ENCODE data around the gene DGKB. TPM values are rescaled to one million over a fixed set of nuclear protein-coding genes. Genes with fewer than 3 reads are reported as not detected.

DGKB gene
- total RNA-seq, 1 experiment from 2014 or later, result 1.9 TPM

DNA sequence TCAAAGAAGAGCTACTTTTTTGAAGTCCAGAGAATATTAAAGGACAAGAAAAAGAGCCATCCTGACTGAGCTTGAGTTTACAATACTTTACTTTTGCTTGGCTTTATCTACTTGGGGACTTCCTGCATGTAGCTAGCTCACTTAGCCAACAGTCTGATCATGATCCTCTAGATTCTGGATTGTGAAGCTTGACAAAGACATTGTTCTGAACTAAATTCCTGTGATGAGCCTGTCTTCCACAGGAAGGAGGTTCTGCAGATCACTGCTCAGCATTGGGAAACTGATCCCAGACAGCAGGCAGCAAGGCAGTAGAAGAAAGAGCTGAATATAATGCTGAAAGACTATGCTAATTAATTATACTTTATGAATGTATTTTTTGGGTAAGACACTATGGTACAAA is 296.4 kb downstream of the DGKB start (continued):
- TF ChIP-seq, protein P1, sequence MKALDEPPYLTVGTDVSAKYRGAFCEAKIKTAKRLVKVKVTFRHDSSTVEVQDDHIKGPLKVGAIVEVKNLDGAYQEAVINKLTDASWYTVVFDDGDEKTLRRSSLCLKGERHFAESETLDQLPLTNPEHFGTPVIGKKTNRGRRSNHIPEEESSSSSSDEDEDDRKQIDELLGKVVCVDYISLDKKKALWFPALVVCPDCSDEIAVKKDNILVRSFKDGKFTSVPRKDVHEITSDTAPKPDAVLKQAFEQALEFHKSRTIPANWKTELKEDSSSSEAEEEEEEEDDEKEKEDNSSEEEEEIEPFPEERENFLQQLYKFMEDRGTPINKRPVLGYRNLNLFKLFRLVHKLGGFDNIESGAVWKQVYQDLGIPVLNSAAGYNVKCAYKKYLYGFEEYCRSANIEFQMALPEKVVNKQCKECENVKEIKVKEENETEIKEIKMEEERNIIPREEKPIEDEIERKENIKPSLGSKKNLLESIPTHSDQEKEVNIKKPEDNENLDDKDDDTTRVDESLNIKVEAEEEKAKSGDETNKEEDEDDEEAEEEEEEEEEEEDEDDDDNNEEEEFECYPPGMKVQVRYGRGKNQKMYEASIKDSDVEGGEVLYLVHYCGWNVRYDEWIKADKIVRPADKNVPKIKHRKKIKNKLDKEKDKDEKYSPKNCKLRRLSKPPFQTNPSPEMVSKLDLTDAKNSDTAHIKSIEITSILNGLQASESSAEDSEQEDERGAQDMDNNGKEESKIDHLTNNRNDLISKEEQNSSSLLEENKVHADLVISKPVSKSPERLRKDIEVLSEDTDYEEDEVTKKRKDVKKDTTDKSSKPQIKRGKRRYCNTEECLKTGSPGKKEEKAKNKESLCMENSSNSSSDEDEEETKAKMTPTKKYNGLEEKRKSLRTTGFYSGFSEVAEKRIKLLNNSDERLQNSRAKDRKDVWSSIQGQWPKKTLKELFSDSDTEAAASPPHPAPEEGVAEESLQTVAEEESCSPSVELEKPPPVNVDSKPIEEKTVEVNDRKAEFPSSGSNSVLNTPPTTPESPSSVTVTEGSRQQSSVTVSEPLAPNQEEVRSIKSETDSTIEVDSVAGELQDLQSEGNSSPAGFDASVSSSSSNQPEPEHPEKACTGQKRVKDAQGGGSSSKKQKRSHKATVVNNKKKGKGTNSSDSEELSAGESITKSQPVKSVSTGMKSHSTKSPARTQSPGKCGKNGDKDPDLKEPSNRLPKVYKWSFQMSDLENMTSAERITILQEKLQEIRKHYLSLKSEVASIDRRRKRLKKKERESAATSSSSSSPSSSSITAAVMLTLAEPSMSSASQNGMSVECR (CRISPR knock-in tag; IDR thresholded peaks at IDR 0.05; ENCODE audit: borderline replicate concordance), result no peak
- TF ChIP-seq, protein P2, sequence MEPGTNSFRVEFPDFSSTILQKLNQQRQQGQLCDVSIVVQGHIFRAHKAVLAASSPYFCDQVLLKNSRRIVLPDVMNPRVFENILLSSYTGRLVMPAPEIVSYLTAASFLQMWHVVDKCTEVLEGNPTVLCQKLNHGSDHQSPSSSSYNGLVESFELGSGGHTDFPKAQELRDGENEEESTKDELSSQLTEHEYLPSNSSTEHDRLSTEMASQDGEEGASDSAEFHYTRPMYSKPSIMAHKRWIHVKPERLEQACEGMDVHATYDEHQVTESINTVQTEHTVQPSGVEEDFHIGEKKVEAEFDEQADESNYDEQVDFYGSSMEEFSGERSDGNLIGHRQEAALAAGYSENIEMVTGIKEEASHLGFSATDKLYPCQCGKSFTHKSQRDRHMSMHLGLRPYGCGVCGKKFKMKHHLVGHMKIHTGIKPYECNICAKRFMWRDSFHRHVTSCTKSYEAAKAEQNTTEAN (CRISPR knock-in tag; IDR thresholded peaks at IDR 0.05), result no peak

DNA sequence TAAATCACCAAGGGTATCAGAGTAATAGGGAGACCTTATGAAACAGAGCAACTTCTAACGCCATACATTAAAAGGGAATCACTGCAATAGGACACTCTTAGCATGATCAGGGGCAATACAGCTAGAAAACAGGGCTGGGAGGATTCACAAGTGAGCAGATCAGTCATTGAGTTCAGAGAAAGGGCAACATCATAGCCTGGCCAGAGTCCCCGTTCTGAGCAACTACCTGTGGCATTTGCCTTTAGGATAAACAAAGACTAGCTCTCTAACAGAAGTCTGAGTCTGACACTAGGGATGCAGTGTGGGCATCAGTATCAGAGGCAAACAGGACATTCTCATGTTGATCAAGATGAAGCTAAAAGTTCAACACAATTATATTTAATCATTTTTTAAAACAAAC is 297.9 kb downstream of the DGKB start:
- 0 out of 2 replicates have a peak, but pooled peaks cover 2% of the 10 kb centered on the region for H3K4me1 Mint-ChIP-seq
- ChIA-PET CTCF (no interaction called here), POLR2A (no interaction called here)
- H3K36me3 Mint-ChIP-seq, result no peaks in the 10 kb centered on the region
- ATAC-seq, result no peak
- H3K27ac Mint-ChIP-seq, result no peak overlapping the region; the same call in 1 of the 2 replicates
- H3K4me3 Mint-ChIP-seq, result no peak overlapping the region
- no peak for DNase-seq (ENCODE audit: low spot score)
- TF ChIP-seq, protein P3, sequence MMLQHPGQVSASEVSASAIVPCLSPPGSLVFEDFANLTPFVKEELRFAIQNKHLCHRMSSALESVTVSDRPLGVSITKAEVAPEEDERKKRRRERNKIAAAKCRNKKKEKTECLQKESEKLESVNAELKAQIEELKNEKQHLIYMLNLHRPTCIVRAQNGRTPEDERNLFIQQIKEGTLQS (CRISPR knock-in tag; conservative IDR thresholded peaks at IDR 0.05), result no peak
- TF ChIP-seq ELF4 (CRISPR knock-in tag; IDR thresholded peaks at IDR 0.05; ENCODE audit: low read depth) (no peak), NFE2L1 (CRISPR knock-in tag; IDR thresholded peaks at IDR 0.05) (no peak), MXD4 (CRISPR knock-in tag; IDR thresholded peaks at IDR 0.05; ENCODE audit: borderline replicate concordance) (no peak), IRF2 (CRISPR knock-in tag; IDR thresholded peaks at IDR 0.05; ENCODE audit: borderline replicate concordance, low read depth) (no peak), TEAD1 (CRISPR knock-in tag; IDR thresholded peaks at IDR 0.05) (no peak), ZNF219 (CRISPR knock-in tag; IDR thresholded peaks at IDR 0.05; ENCODE audit: borderline replicate concordance) (no peak), NFATC4 (CRISPR knock-in tag; IDR thresholded peaks at IDR 0.05) (no peak), FOXP1 (CRISPR knock-in tag; IDR thresholded peaks at IDR 0.05; ENCODE audit: borderline replicate concordance) (no peak)
- TF ChIP-seq, protein P4, sequence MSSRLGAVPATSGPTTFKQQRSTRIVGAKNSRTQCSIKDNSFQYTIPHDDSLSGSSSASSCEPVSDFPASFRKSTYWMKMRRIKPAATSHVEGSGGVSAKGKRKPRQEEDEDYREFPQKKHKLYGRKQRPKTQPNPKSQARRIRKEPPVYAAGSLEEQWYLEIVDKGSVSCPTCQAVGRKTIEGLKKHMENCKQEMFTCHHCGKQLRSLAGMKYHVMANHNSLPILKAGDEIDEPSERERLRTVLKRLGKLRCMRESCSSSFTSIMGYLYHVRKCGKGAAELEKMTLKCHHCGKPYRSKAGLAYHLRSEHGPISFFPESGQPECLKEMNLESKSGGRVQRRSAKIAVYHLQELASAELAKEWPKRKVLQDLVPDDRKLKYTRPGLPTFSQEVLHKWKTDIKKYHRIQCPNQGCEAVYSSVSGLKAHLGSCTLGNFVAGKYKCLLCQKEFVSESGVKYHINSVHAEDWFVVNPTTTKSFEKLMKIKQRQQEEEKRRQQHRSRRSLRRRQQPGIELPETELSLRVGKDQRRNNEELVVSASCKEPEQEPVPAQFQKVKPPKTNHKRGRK (CRISPR knock-in tag; IDR thresholded peaks at IDR 0.05; ENCODE audit: borderline replicate concordance), result no peak
- TF ChIP-seq, protein P5, sequence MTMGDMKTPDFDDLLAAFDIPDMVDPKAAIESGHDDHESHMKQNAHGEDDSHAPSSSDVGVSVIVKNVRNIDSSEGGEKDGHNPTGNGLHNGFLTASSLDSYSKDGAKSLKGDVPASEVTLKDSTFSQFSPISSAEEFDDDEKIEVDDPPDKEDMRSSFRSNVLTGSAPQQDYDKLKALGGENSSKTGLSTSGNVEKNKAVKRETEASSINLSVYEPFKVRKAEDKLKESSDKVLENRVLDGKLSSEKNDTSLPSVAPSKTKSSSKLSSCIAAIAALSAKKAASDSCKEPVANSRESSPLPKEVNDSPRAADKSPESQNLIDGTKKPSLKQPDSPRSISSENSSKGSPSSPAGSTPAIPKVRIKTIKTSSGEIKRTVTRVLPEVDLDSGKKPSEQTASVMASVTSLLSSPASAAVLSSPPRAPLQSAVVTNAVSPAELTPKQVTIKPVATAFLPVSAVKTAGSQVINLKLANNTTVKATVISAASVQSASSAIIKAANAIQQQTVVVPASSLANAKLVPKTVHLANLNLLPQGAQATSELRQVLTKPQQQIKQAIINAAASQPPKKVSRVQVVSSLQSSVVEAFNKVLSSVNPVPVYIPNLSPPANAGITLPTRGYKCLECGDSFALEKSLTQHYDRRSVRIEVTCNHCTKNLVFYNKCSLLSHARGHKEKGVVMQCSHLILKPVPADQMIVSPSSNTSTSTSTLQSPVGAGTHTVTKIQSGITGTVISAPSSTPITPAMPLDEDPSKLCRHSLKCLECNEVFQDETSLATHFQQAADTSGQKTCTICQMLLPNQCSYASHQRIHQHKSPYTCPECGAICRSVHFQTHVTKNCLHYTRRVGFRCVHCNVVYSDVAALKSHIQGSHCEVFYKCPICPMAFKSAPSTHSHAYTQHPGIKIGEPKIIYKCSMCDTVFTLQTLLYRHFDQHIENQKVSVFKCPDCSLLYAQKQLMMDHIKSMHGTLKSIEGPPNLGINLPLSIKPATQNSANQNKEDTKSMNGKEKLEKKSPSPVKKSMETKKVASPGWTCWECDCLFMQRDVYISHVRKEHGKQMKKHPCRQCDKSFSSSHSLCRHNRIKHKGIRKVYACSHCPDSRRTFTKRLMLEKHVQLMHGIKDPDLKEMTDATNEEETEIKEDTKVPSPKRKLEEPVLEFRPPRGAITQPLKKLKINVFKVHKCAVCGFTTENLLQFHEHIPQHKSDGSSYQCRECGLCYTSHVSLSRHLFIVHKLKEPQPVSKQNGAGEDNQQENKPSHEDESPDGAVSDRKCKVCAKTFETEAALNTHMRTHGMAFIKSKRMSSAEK (CRISPR knock-in tag; IDR thresholded peaks at IDR 0.05; ENCODE audit: borderline replicate concordance), result no peak
- TF ChIP-seq, protein P6, sequence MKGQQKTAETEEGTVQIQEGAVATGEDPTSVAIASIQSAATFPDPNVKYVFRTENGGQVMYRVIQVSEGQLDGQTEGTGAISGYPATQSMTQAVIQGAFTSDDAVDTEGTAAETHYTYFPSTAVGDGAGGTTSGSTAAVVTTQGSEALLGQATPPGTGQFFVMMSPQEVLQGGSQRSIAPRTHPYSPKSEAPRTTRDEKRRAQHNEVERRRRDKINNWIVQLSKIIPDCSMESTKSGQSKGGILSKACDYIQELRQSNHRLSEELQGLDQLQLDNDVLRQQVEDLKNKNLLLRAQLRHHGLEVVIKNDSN (CRISPR knock-in tag; IDR thresholded peaks at IDR 0.05), result no peak
- TF ChIP-seq, protein P7, sequence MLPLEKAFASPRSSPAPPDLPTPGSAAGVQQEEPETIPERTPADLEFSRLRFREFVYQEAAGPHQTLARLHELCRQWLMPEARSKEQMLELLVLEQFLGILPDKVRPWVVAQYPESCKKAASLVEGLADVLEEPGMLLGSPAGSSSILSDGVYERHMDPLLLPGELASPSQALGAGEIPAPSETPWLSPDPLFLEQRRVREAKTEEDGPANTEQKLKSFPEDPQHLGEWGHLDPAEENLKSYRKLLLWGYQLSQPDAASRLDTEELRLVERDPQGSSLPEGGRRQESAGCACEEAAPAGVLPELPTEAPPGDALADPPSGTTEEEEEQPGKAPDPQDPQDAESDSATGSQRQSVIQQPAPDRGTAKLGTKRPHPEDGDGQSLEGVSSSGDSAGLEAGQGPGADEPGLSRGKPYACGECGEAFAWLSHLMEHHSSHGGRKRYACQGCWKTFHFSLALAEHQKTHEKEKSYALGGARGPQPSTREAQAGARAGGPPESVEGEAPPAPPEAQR (CRISPR knock-in tag; IDR thresholded peaks at IDR 0.05), result no peak
- no peaks in the 10 kb centered on the region for H3K27me3 Mint-ChIP-seq (ENCODE audit: low read depth)
- H3K9me3 Mint-ChIP-seq, result peaks cover 10% of the 10 kb centered on the region; the same call in 1 of the 2 replicates
